ENCODE measurements around the gene KIAA0408. TPM values are rescaled to one million over a fixed set of nuclear protein-coding genes. Genes with fewer than 3 reads are reported as not detected.

KIAA0408 gene
- total RNA-seq, 1 experiment from 2014 or later: 0.04 TPM

DNA sequence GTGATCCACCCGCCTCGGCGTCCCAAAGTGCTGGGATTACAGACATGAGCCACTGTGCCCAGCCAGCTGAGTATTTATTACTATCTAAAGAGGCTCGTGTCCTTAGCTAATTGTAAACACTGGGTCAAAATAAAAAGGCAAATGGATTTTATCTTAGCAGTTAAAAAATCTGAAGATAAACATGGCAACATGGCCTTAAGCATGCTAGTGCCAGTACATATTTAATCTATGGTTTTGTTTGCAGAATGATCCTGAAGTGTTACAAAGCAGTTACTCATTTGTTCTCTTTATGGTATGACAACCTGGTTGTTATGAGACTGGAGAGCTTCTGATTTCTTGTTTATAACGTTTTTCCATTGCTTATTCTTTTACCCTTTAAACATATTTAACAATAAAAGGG lies 3.9 kb upstream of the KIAA0408 start:
- Histone ChIP-seq H3K4me2 (ENCODE audit: low read length) (no peak overlapping the region), H3K79me2 (ENCODE audit: low read length) (no peaks in the 10 kb centered on the region), H3K36me3 (ENCODE audit: low read depth, low read length) (no peaks in the 10 kb centered on the region), H3F3A (ENCODE audit: low read length, unreplicated experiment) (no peaks in the 10 kb centered on the region), H3K9me2 (replicated peaks; ENCODE audit: low read length) (no peaks in the 10 kb centered on the region), H3K4me1 (ENCODE audit: insufficient read depth, low read length) (peaks cover 11% of the 10 kb centered on the region), H3K27ac (ENCODE audit: low read length) (no peak overlapping the region), H2AFZ (ENCODE audit: low read length) (no peak overlapping the region), H3K27me3 (ENCODE audit: low read length) (no peaks in the 10 kb centered on the region), H3K4me3 (ENCODE audit: low read length) (no peak overlapping the region), H3K9me3 (ENCODE audit: low read length) (no peaks in the 10 kb centered on the region), H4K20me1 (ENCODE audit: low read length) (no peaks in the 10 kb centered on the region), H3K9ac (ENCODE audit: low read length) (no peak overlapping the region)
- ATAC-seq (peak; percentile 34), DNase-seq (peak; percentile 12)
- CTCF ChIA-PET: interaction anchor here (1.2 kb wide), 1 partner anchor 52 kb away, joined by 5 read pairs; no protein-coding TSS in a partner anchor
- BruUV-seq (replicated peaks): no TSS peak
- POLR2A ChIA-PET (ENCODE audit: unreplicated experiment): no interaction called here
- intact Hi-C loops (cut with micrococcal nuclease): no loop called here
- TF ChIP-seq, protein P1, sequence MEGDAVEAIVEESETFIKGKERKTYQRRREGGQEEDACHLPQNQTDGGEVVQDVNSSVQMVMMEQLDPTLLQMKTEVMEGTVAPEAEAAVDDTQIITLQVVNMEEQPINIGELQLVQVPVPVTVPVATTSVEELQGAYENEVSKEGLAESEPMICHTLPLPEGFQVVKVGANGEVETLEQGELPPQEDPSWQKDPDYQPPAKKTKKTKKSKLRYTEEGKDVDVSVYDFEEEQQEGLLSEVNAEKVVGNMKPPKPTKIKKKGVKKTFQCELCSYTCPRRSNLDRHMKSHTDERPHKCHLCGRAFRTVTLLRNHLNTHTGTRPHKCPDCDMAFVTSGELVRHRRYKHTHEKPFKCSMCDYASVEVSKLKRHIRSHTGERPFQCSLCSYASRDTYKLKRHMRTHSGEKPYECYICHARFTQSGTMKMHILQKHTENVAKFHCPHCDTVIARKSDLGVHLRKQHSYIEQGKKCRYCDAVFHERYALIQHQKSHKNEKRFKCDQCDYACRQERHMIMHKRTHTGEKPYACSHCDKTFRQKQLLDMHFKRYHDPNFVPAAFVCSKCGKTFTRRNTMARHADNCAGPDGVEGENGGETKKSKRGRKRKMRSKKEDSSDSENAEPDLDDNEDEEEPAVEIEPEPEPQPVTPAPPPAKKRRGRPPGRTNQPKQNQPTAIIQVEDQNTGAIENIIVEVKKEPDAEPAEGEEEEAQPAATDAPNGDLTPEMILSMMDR (conservative IDR thresholded peaks at IDR 0.05; ENCODE audit: low read depth, low read length): no peak
- no peak for TF ChIP-seq EZH2phosphoT487 (IDR thresholded peaks at IDR 0.05; ENCODE audit: borderline replicate concordance, low read length)
- no peak for TF ChIP-seq EZH2 (IDR thresholded peaks at IDR 0.05; ENCODE audit: low read length, unreplicated experiment)

DNA sequence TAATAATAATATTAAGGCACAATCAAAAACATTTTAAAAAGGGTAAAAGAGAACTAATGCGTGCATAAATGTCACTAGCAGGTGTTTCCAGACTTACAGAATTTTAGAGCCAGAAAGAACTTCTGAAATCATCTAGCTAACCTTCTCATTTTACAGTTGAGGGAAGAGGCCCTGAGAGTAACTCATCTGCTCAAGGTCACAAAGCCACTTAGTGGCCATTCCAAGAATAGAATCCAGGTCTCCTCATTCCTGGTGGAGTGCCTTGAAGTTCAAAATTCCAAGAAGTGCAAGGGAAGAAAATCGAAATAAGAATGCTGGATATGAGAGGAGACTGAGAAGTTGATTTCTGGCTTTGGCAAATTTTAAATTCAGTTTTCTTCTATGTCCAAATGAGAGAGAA lies 3.2 kb upstream of the KIAA0408 start:
- Histone ChIP-seq H3K27me3 (ENCODE audit: low read length) (no peaks in the 10 kb centered on the region), H3K9me2 (replicated peaks; ENCODE audit: low read length) (no peaks in the 10 kb centered on the region), H3K36me3 (ENCODE audit: low read depth, low read length) (no peaks in the 10 kb centered on the region), H3K4me1 (ENCODE audit: insufficient read depth, low read length) (peaks cover 18% of the 10 kb centered on the region), H3K9me3 (ENCODE audit: low read length) (no peaks in the 10 kb centered on the region), H3K4me2 (ENCODE audit: low read length) (no peak overlapping the region), H2AFZ (ENCODE audit: low read length) (no peak overlapping the region), H3K27ac (ENCODE audit: low read length) (no peak overlapping the region), H3K79me2 (ENCODE audit: low read length) (no peaks in the 10 kb centered on the region), H3K4me3 (ENCODE audit: low read length) (no peak overlapping the region), H3F3A (ENCODE audit: low read length, unreplicated experiment) (no peaks in the 10 kb centered on the region), H4K20me1 (ENCODE audit: low read length) (no peaks in the 10 kb centered on the region), H3K9ac (ENCODE audit: low read length) (no peak overlapping the region)
- TF ChIP-seq, protein P1 (conservative IDR thresholded peaks at IDR 0.05; ENCODE audit: low read depth, low read length): peak; percentile 27; the same call in 1 of the 2 replicates
- TF ChIP-seq EZH2phosphoT487 (IDR thresholded peaks at IDR 0.05; ENCODE audit: borderline replicate concordance, low read length): no peak
- TF ChIP-seq EZH2 (IDR thresholded peaks at IDR 0.05; ENCODE audit: low read length, unreplicated experiment): no peak
- no TSS peak for BruUV-seq (replicated peaks)
- POLR2A ChIA-PET (ENCODE audit: unreplicated experiment): no interaction called here
- ATAC-seq (no peak), DNase-seq (peak; percentile 31)
- CTCF ChIA-PET: no interaction called here
- intact Hi-C loops (cut with micrococcal nuclease): no loop called here

DNA sequence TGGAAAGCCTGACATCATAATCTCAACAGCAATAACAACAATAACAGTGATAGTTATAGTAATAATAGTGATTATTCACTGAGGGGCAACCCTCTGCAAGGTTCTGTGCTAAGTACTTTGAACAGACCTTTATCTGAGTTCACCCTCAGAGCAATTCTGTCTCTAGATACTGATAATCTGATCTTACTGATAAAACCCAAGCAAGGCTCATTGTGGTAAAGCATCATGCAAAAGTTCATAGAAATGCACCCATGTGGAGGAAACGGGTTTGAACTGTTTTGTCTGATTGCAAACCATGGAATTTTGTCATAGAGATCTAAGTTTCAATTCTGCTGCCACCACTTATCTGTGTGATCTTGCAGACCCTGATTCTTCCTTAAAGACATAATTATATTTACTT lies 1.3 kb upstream of the KIAA0408 start:
- intact Hi-C loops (cut with micrococcal nuclease): no loop called here
- no peak for ATAC-seq
- H3K79me2 ChIP-seq (ENCODE audit: low read length): no peaks in the 10 kb centered on the region

More for the DNA sequence above, 1.3 kb upstream of the KIAA0408 start:
- Histone ChIP-seq H4K20me1 (ENCODE audit: low read length) (no peaks in the 10 kb centered on the region), H3K4me3 (ENCODE audit: low read length) (no peak overlapping the region), H3K9me2 (replicated peaks; ENCODE audit: low read length) (no peaks in the 10 kb centered on the region), H3K27ac (ENCODE audit: low read length) (no peak overlapping the region), H3K36me3 (ENCODE audit: low read depth, low read length) (no peaks in the 10 kb centered on the region), H3K9ac (ENCODE audit: low read length) (no peak overlapping the region), H3K4me1 (ENCODE audit: insufficient read depth, low read length) (peaks cover 20% of the 10 kb centered on the region), H3F3A (ENCODE audit: low read length, unreplicated experiment) (no peaks in the 10 kb centered on the region), H2AFZ (ENCODE audit: low read length) (no peak overlapping the region), H3K9me3 (ENCODE audit: low read length) (no peaks in the 10 kb centered on the region), H3K4me2 (ENCODE audit: low read length) (no peak overlapping the region), H3K27me3 (ENCODE audit: low read length) (no peaks in the 10 kb centered on the region)
- ChIA-PET POLR2A (ENCODE audit: unreplicated experiment) (no interaction called here), CTCF (no interaction called here)
- BruUV-seq (replicated peaks): no TSS peak
- no peak for TF ChIP-seq EZH2 (IDR thresholded peaks at IDR 0.05; ENCODE audit: low read length, unreplicated experiment)
- TF ChIP-seq, protein P1 (conservative IDR thresholded peaks at IDR 0.05; ENCODE audit: low read depth, low read length): no peak
- TF ChIP-seq EZH2phosphoT487 (IDR thresholded peaks at IDR 0.05; ENCODE audit: borderline replicate concordance, low read length): no peak
- DNase-seq: no peak
